Kidney (tissue), 14 donors: ENCODE measurements around the gene TCF7L2. TPM values are rescaled to one million over a fixed set of nuclear protein-coding genes. Genes with fewer than 3 reads are reported as not detected.
"Not testable (repeated sequence)": the region's sequence is repeated elsewhere in the genome, so short reads cannot be mapped to it uniquely, and the experiment has no call there.

Source experiments
- DNase-seq, 5 donors: peaks; one replicate each; pipeline ENCODE4 v3.0.0-alpha.2; 2013 to 2020
- FAIRE-seq: peaks from 2 replicates; lab custom pipeline; 2012; peaks lifted over from hg19 to GRCh38; lab: Jason Lieb, UNC
- H3K27ac ChIP-seq, 2 donors: one replicate each; pipeline ENCODE4 v1.7.0; 2013; ENCODE audit warnings: low read depth in 2 of 2, low read length in 2 of 2, inconsistent platforms in 1 of 2
- H3K27me3 ChIP-seq: one replicate; pipeline ENCODE4 v1.7.1; 2013; ENCODE audit warnings: low read length, inconsistent platforms; ENCODE audit not compliant: control insufficient read depth, insufficient read depth
- H3K36me3 ChIP-seq, 3 donors: one replicate each; pipeline versions ENCODE4 v1.7.0 to v1.7.1; 2013; ENCODE audit warnings: low read length in 3 of 3, control low read depth in 1 of 3, inconsistent platforms in 1 of 3; ENCODE audit not compliant: insufficient read depth in 3 of 3, control insufficient read depth in 2 of 3
- H3K4me1 ChIP-seq, 3 donors: one replicate each; pipeline versions ENCODE4 v1.7.0 to v1.7.1; 2013; ENCODE audit warnings: low read length in 3 of 3, inconsistent platforms in 1 of 3, low read depth in 1 of 3; ENCODE audit not compliant: control insufficient read depth in 2 of 3, insufficient read depth in 2 of 3
- H3K4me3 ChIP-seq, 3 donors: one replicate each; pipeline versions ENCODE4 v1.7.0 to v1.8.1; 2013; ENCODE audit warnings: low read length in 3 of 3, control low read depth in 1 of 3, inconsistent platforms in 1 of 3
- H3K9ac ChIP-seq, 3 donors: one replicate each; pipeline versions ENCODE4 v1.7.0 to v1.7.1; 2013; ENCODE audit warnings: low read length in 3 of 3, control low read depth in 1 of 3, inconsistent platforms in 1 of 3
- H3K9me3 ChIP-seq, 3 donors: one replicate each; pipeline versions ENCODE4 v1.7.0 to v1.7.1; 2013; ENCODE audit warnings: low read length in 3 of 3, control low read depth in 1 of 3, inconsistent platforms in 1 of 3; ENCODE audit not compliant: control insufficient read depth in 2 of 3, insufficient read depth in 1 of 3
- intact Hi-C: fragments of 100-400 bp; cut with DNase I; formaldehyde crosslinking; loops from one replicate; pipeline ENCODE4 v1.11.1; 2022
- polyA plus RNA-seq: library from polyadenylated mRNA; stranded (reverse); fragments of 350-450 nt; fragmentation: Illumina TruSeq; extraction: RNeasy Lipid Tissue Mini Kit (QIAGEN cat#74804); gene quantifications from one replicate; pipeline ENCODE4 v1.2.3, GENCODE V29; 2014; ENCODE audit warnings: low read depth, low replicate concordance; ENCODE audit not compliant: insufficient read depth
- total RNA-seq: library from RNA; stranded (reverse); fragmentation: NEBNext Ultra II Directional; extraction: Animal tissue kit (Norgen Biotek cat#: 25700); gene quantifications from one replicate; pipeline ENCODE4 v1.2.1, GENCODE V29; 2021
- TF ChIP-seq, protein P1 (sequence below): IDR thresholded peaks from 3 replicates; pipeline ENCODE4 v1.5.1; 2012; ENCODE audit warnings: mild to moderate bottlenecking, moderate library complexity, borderline replicate concordance; ENCODE audit not compliant: insufficient read depth; ENCODE audit errors: extremely low read depth
- donor health status: control.
- donor health status: control.
- donor health status: control.
- donor health status: control.
- donor health status: control.
- donor health status: DM: yes; HTN: yes; CAD: no.
- donor health status: Normal renal cell carcinoma (clear cell type).

TCF7L2 gene
- total and polyA plus RNA-seq, 2 donors from 2014 or later: 6.5 to 32.4 TPM

DNA sequence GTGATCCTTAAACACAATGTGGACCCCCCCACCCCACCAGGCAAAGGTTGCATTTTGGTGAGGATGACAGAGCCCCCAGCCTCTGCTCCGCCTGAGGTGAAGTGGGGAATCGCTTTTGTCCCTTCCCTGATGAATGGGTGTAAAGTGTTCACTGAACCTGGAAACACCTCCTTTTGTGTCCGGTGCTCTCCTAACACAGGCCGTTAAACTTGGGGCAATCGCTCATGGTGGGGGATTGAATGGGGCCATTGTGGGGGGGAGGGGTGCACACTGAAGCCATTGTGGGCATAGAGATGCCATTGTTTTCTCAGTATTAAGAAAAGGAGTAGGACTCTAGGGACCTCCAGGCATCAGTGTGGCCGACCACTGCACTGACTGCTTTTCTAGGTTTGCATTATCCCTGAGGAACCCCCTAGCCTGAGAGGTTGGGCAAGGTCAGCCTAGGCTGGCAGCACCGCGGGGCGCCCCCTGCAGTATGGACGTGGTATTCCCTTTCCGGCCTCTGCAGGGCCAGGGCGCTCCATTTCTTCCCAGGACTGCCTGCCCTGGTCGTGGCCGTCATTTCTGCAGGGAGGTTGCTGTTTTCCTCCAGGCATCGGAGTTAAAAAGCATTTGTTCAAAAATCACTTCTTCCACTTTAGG lies 158.3 kb downstream of the TCF7L2 start:
- Histone ChIP-seq H3K9ac (no peak overlapping the region), H3K27me3 (no peaks in the 10 kb centered on the region), H3K4me1 (peaks cover 4 to 11% (median 5%) of the 10 kb centered on the region in 3 donors), H3K36me3 (no peaks in the 10 kb centered on the region), H3K9me3 (no peaks in the 10 kb centered on the region), H3K4me3 (no peak overlapping the region), H3K27ac (no peak overlapping the region)
- FAIRE-seq (no peak), DNase-seq (peak in 2 of 5 donors; percentile 47 to 51)
- TF ChIP-seq, protein P1, sequence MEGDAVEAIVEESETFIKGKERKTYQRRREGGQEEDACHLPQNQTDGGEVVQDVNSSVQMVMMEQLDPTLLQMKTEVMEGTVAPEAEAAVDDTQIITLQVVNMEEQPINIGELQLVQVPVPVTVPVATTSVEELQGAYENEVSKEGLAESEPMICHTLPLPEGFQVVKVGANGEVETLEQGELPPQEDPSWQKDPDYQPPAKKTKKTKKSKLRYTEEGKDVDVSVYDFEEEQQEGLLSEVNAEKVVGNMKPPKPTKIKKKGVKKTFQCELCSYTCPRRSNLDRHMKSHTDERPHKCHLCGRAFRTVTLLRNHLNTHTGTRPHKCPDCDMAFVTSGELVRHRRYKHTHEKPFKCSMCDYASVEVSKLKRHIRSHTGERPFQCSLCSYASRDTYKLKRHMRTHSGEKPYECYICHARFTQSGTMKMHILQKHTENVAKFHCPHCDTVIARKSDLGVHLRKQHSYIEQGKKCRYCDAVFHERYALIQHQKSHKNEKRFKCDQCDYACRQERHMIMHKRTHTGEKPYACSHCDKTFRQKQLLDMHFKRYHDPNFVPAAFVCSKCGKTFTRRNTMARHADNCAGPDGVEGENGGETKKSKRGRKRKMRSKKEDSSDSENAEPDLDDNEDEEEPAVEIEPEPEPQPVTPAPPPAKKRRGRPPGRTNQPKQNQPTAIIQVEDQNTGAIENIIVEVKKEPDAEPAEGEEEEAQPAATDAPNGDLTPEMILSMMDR: no peak
- intact Hi-C loops: no loop called here

DNA sequence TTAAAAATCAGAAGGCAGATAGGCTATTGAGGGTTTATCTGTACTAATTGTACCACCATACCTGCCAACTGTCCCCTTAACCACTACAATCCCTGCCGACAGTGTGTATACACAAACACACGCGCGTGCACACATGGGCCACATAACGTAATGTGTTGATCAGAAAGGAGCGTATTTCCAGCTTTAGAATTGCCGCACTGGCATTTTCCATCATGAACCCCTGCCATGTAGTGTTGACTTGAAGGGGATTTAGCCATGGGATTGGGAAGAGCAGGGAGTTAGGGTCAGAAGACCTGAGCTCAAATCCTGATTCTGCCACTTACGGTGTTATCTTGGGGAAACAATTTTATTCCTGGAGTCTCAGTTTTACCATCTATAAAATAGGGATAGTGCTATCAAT lies 158.9 kb downstream of the TCF7L2 start:
- TF ChIP-seq, protein P1: no peak
- DNase-seq: no peak
- no peak for FAIRE-seq
- Histone ChIP-seq H3K4me1 (peaks cover 0 to 12% (median 5%) of the 10 kb centered on the region in 3 donors), H3K36me3 (no peaks in the 10 kb centered on the region), H3K27me3 (no peaks in the 10 kb centered on the region), H3K4me3 (no peak overlapping the region), H3K9ac (no peak overlapping the region), H3K27ac (no peak overlapping the region), H3K9me3 (no peaks in the 10 kb centered on the region)
- intact Hi-C loops: no loop called here

DNA sequence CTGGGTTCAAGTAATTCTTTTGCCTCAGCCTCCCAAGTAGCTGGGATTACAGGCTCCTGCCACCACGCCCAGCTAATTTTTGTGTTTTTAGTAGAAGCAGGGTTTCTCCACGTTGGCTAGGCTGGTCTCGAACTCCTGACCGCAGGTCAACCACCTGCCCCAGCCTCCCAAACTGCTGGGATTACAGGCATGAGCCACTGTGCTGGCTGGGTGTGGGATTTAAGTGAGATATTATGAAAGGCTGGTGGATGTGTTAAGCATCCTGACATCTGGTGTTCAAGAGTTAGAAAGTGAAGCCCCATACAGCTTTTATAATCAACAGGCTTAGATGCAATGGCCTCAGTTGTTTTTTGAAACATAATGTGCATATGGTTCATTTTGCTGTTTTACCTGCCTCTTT lies 159.4 kb downstream of the TCF7L2 start:
- DNase-seq, H3K4me3 ChIP-seq, FAIRE-seq, intact Hi-C loops, H3K9ac ChIP-seq, H3K27ac ChIP-seq, H3K27me3 ChIP-seq, H3K9me3 ChIP-seq, H3K36me3 ChIP-seq: not testable (repeated sequence)
- peaks cover 0 to 12% (median 5%) of the 10 kb centered on the region in 3 donors for H3K4me1 ChIP-seq

DNA sequence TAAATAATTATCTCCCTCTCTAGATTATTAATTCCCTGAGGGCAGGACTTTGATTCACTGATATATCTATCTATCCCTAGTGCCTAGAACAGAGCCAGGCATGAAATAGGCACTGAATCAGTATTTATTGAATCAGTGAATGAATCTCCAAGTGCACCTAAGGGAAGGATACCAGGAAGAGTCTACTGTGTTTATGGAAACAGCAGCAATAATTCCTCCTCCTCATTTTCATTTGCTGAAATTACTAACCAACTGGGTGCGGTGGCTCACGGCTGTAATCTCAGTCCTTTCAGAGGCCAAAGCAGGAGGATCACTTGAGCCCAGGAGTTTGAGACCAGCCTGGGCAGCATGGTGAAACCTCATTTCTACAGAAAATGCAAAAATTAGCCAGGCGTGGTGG lies 161.2 kb downstream of the TCF7L2 start:
- intact Hi-C loops: no loop called here
- peaks cover 0 to 12% (median 5%) of the 10 kb centered on the region in 3 donors for H3K4me1 ChIP-seq
- H3K36me3 ChIP-seq: no peaks in the 10 kb centered on the region
- DNase-seq (no peak), FAIRE-seq (no peak)
- H3K27ac ChIP-seq: no peak overlapping the region
- H3K27me3 ChIP-seq: no peaks in the 10 kb centered on the region
- H3K9me3 ChIP-seq: no peaks in the 10 kb centered on the region
- no peak overlapping the region for H3K4me3 ChIP-seq
- no peak overlapping the region for H3K9ac ChIP-seq
- TF ChIP-seq, protein P1: no peak
